ENCODE results near the gene JPH4. TPM values are rescaled to one million over a fixed set of nuclear protein-coding genes. Genes with fewer than 3 reads are reported as not detected.

The JPH4 gene
- 0.03 to 0.10 TPM (median 0.07 TPM) in 3 of 5 replicates, not detected in the others for total RNA-seq (2022; extraction: Qiagen RNA extraction; ENCODE audit: low read depth)

GRCh38 chr14:23578560-23579310, at the start of gene JPH4:
Gene JPH4, minus strand, starts transcription at chr14:23578790. Its CDS starts 1,337 bp downstream, at chr14:23577453.

GRCh38 chr14:23567186-23568020, 11.2 kb downstream of the JPH4 start, which contains the start of gene AP1G2:
Gene AP1G2, minus strand, starts transcription at chr14:23567791. Its CDS starts 477 bp downstream, at chr14:23567314.

GRCh38 chr14:23555882-23556699, 22.5 kb downstream of the JPH4 start, which contains the start of gene THTPA:
Gene THTPA, plus strand, starts transcription at chr14:23556271. Its CDS starts 487 bp downstream, at chr14:23556758.

GRCh38 chr14:23551266-23552028, 27.1 kb downstream of the JPH4 start, which contains the start of gene ZFHX2:
Gene ZFHX2, minus strand, starts transcription at chr14:23551765. Its CDS starts 16,440 bp downstream, at chr14:23535325.

Other genes starting within 250 kb of the JPH4 start
- 6.3 to 7.7 TPM (median 6.6 TPM) in 5 replicates for gene SLC22A17, start 225.9 kb downstream of the JPH4 start, total RNA-seq (2022; extraction: Qiagen RNA extraction; ENCODE audit: low read depth)
- not detected in 5 replicates for gene EFS, start 213.6 kb downstream of the JPH4 start, total RNA-seq (2022; extraction: Qiagen RNA extraction; ENCODE audit: low read depth)
- not detected in 5 replicates for gene IL25, start 206.0 kb downstream of the JPH4 start, total RNA-seq (2022; extraction: Qiagen RNA extraction; ENCODE audit: low read depth)
- not detected in 5 replicates for gene CMTM5, start 201.7 kb downstream of the JPH4 start, total RNA-seq (2022; extraction: Qiagen RNA extraction; ENCODE audit: low read depth)
- 0.02 to 0.03 TPM in 2 of 5 replicates, not detected in the others for gene MYH6, start 170.5 kb downstream of the JPH4 start, total RNA-seq (2022; extraction: Qiagen RNA extraction; ENCODE audit: low read depth)
- gene MYH7, start 143.1 kb downstream of the JPH4 start, total RNA-seq (2022; extraction: Qiagen RNA extraction; ENCODE audit: low read depth) = not detected in 5 replicates
- gene NGDN, start 109.1 kb downstream of the JPH4 start, total RNA-seq (2022; extraction: Qiagen RNA extraction; ENCODE audit: low read depth) = 61.1 to 68.9 TPM (median 63.1 TPM) in 5 replicates
- 0.63 to 1.4 TPM (median 0.75 TPM) in 5 replicates for gene ZFHX2, start 27.0 kb downstream of the JPH4 start, total RNA-seq (2022; extraction: Qiagen RNA extraction; ENCODE audit: low read depth)
- 11.1 to 13.5 TPM (median 11.7 TPM) in 5 replicates for gene THTPA, start 22.5 kb downstream of the JPH4 start, total RNA-seq (2022; extraction: Qiagen RNA extraction; ENCODE audit: low read depth)
- 35.3 to 56.4 TPM (median 46.8 TPM) in 5 replicates for gene AP1G2, start 11.0 kb downstream of the JPH4 start, total RNA-seq (2022; extraction: Qiagen RNA extraction; ENCODE audit: low read depth)
- gene DHRS2, start 57.6 kb upstream of the JPH4 start, total RNA-seq (2022; extraction: Qiagen RNA extraction; ENCODE audit: low read depth) = 4.8 to 9.2 TPM (median 6.1 TPM) in 5 replicates